K562 (cell line): ENCODE data around the gene APC. TPM values are rescaled to one million over a fixed set of nuclear protein-coding genes. Genes with fewer than 3 reads are reported as not detected.

Experiments used
- AFF4 ChIP-seq: sonication (generic); formaldehyde crosslinking; IDR thresholded peaks from 2 replicates; pipeline ENCODE4 v1.8.0; 2023; ENCODE audit warnings: mild to moderate bottlenecking, missing genetic modification reagents
- ARID3B ChIP-seq: fragments of 250-450 bp; sonication (Bioruptor Pico); IDR thresholded peaks from 2 replicates; pipeline ENCODE4 v1.4.0; 2020; ENCODE audit warnings: borderline replicate concordance
- ELK3 ChIP-seq: fragments of 450-650 bp; formaldehyde crosslinking; IDR thresholded peaks from 2 replicates; pipeline ENCODE4 v1.4.0; 2020; ENCODE audit warnings: mild to moderate bottlenecking
- EP400 ChIP-seq: fragments of 450-650 bp; IDR thresholded peaks from 2 replicates; pipeline ENCODE4 v1.6.1; 2017; ENCODE audit warnings: antibody characterized with exemption, mild to moderate bottlenecking, moderate library complexity
- GABPB1 ChIP-seq: sonication (generic); formaldehyde crosslinking; IDR thresholded peaks from 2 replicates; pipeline ENCODE4 v1.8.0; 2022; ENCODE audit warnings: mild to moderate bottlenecking, missing genetic modification reagents
- IRF9 ChIP-seq: fragments of 450-650 bp; IDR thresholded peaks from 2 replicates; pipeline ENCODE4 v1.6.1; 2016; ENCODE audit warnings: missing biosample characterization, missing genetic modification characterization
- KDM1A ChIP-seq, 2 experiments: fragments of 450-650 bp; IDR thresholded peaks; 2 replicates each; pipeline ENCODE4 v1.6.1; 2016; ENCODE audit warnings: mild to moderate bottlenecking in 2 of 2
- MCM5 ChIP-seq: fragments of 450-650 bp; IDR thresholded peaks from 2 replicates; pipeline ENCODE4 v1.6.1; 2016; ENCODE audit warnings: low read depth
- PHF21A ChIP-seq: fragments of 450-650 bp; IDR thresholded peaks from 2 replicates; pipeline ENCODE4 v1.6.1; 2017; ENCODE audit warnings: low read depth, borderline replicate concordance
- PRMT5 ChIP-seq: sonication (generic); formaldehyde crosslinking; IDR thresholded peaks from 2 replicates; pipeline ENCODE4 v1.5.0; 2020; ENCODE audit warnings: missing genetic modification reagents
- RNF2 ChIP-seq: sonication (generic); IDR thresholded peaks from 2 replicates; pipeline ENCODE4 v1.6.1; 2016
- SMARCA5 ChIP-seq: fragments of 450-650 bp; IDR thresholded peaks from 2 replicates; pipeline ENCODE4 v1.6.1; 2016
- SMARCB1 ChIP-seq: IDR thresholded peaks from 2 replicates; pipeline ENCODE4 v1.6.1; 2011; ENCODE audit warnings: improper control_type of control experiment, low read depth; ENCODE audit not compliant: insufficient read length
- ZBTB33 ChIP-seq: sonication (generic); formaldehyde crosslinking; IDR thresholded peaks from 2 replicates; pipeline ENCODE4 v1.8.1; 2023; ENCODE audit warnings: mild to moderate bottlenecking, missing genetic modification reagents
- ZNF133 ChIP-seq: fragments of 250-450 bp; sonication (Bioruptor Pico); IDR thresholded peaks from 2 replicates; pipeline ENCODE4 v1.4.0; 2020; ENCODE audit warnings: mild to moderate bottlenecking
- ZNF174 ChIP-seq: fragments of 250-450 bp; sonication (Bioruptor Pico); IDR thresholded peaks from 2 replicates; pipeline ENCODE4 v1.4.0; 2020; ENCODE audit warnings: mild to moderate bottlenecking
- ZNF239 ChIP-seq: fragments of 250-450 bp; sonication (Bioruptor Pico); IDR thresholded peaks from 2 replicates; pipeline ENCODE4 v1.4.0; 2020; ENCODE audit warnings: mild to moderate bottlenecking
- ZZZ3 ChIP-seq: fragments of 450-650 bp; IDR thresholded peaks from 2 replicates; pipeline ENCODE4 v1.6.1; 2016; ENCODE audit warnings: antibody characterized with exemption, mild to moderate bottlenecking, moderate library complexity
- polyA plus RNA-seq, 8 experiments: library from polyadenylated mRNA; depleted of rRNA in 4 of 8; stranded (reverse) in 5 of 8; unstranded in 3 of 8; fragments of >200 nt; fragmentation: Nextera tagmentation in 2 of 8; fragmentation: Illumina TruSeq in 1 of 8; extraction: Ambion mirVana in 2 of 8; extraction: Trizol in 1 of 8; gene quantifications; 2 replicates each; pipeline versions ENCODE4 v1.2.1 to v1.2.3, GENCODE V29; 2011 to 2014; ENCODE audit warnings: inconsistent platforms in 1 of 8, missing spikeins in 1 of 8
- total RNA-seq, 7 experiments: library from RNA; depleted of rRNA in 6 of 7; stranded (reverse); fragments of >200 nt in 6 of 7; fragmentation: Illumina TruSeq in 2 of 7; extraction: Trizol in 2 of 7; gene quantifications; 2 replicates each; pipeline versions ENCODE4 v1.2.1 to v1.2.3, GENCODE V29; 2011 to 2021; ENCODE audit warnings: low replicate concordance in 1 of 7
- TF ChIP-seq, protein P1 (sequence below): sonication (generic); formaldehyde crosslinking; IDR thresholded peaks from 2 replicates; pipeline ENCODE4 v1.8.0; 2022; ENCODE audit warnings: mild to moderate bottlenecking, missing genetic modification reagents

APC gene
- total and polyA plus RNA-seq, 9 of the 15 experiments (the other 6 are each of a cell fraction or from before 2014, with no cell fraction given), result 5.7 to 29.5 (median 15.4) TPM

DNA sequence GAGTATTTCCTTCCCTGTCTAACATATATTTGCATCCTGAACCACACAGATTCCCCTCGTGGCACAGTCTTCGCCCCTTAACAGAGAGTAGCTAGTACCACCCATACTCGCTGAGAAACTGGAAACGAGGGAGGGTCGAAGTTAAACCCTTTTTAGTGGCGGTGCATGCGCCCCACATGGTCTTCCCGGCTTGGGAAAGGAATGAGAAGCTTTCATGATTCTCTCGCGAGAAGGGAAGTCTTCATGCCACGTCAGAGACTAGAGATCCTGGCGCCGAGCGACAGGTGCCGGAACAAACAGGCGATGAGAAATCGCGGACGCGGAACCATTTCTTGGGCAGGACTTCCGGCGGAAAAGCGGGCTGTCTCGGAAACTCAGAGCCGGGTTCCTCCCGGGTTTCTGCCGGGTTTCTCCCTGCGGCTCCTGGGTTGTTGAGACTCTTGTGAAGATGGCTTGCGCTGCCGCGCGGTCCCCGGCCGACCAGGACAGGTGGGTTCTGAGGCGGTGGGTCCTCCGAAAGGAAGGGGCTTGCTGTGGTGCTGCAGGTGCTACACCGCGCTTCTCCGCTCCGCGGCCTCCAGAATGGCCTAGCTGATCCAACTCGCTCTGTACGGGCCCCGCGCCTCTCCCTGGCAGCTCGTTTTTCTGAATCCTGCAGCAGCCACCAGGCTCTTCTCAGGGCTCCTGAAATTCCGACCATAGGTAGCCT is 123.4 kb downstream of the APC start, which contains the start of gene SRP19 (continued):
- TF ChIP-seq SMARCA5, result no peak
- no peak for TF ChIP-seq MCM5
- TF ChIP-seq RNF2, result peak; percentile 85; the same call in 1 of the 2 replicates
- TF ChIP-seq IRF9 (tag), result no peak
- TF ChIP-seq KDM1A (IDR thresholded peaks at IDR 0.05), result no peak
- no peak for TF ChIP-seq ARID3B (CRISPR knock-in tag)
- 0 out of 2 replicates have a peak, but pooled peaks have one; percentile 10 for TF ChIP-seq ZNF239 (CRISPR knock-in tag)
- TF ChIP-seq SMARCB1, result no peak
- no peak for TF ChIP-seq ZNF133 (CRISPR knock-in tag)
- TF ChIP-seq PHF21A, result no peak
- TF ChIP-seq, protein P1, sequence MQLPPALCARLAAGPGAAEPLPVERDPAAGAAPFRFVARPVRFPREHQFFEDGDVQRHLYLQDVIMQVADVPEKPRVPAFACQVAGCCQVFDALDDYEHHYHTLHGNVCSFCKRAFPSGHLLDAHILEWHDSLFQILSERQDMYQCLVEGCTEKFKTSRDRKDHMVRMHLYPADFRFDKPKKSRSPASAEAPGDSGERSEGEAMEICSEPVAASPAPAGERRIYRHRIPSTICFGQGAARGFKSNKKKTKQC, result peak; percentile 99
- TF ChIP-seq ZBTB33 (CRISPR knock-in tag), result peak; percentile 92
- peak; percentile 63; the same call in 1 of the 2 replicates for TF ChIP-seq ZZZ3
- TF ChIP-seq AFF4, result peak; percentile 91; the same call in 1 of the 2 replicates
- TF ChIP-seq EP400, result peak; percentile 96
- peak; percentile 37; the same call in 1 of the 2 replicates for TF ChIP-seq PRMT5 (CRISPR knock-in tag)
- no peak for TF ChIP-seq ELK3
- TF ChIP-seq GABPB1 (CRISPR knock-in tag), result peak; percentile 99
- no peak for TF ChIP-seq ZNF174 (CRISPR knock-in tag)
